GM21423 (cell line): ENCODE measurements around the gene DIAPH2.
A peak's percentile ranks its signal among the peaks of the same experiment; 100 is the strongest.

Experiments used
- ATAC-seq: cut with Tn5 transposase; IDR thresholded peaks from one replicate; pipeline ENCODE4 v1.9.1; 2021; ENCODE audit warnings: mild to moderate bottlenecking, moderate library complexity; ENCODE audit not compliant: unreplicated experiment

The DIAPH2 gene

GRCh38 chrX:97284531-97284930 lies 599.9 kb downstream of the DIAPH2 start:
- no peak for ATAC-seq

- no peak for ATAC-seq
These were observed 605.6 kb downstream of the DIAPH2 start for GRCh38 chrX:97290199-97290598.

- ATAC-seq, result no peak
These were observed 609.4 kb downstream of the DIAPH2 start for GRCh38 chrX:97294041-97294440.

- ATAC-seq, result no peak
These were observed 611.3 kb downstream of the DIAPH2 start for GRCh38 chrX:97295954-97296353.

GRCh38 chrX:97306771-97307470 lies 622.3 kb downstream of the DIAPH2 start:
- ATAC-seq, result no peak

GRCh38 chrX:97308171-97308570 lies 623.5 kb downstream of the DIAPH2 start:
- no peak for ATAC-seq

- ATAC-seq, result no peak
These were observed 625.0 kb downstream of the DIAPH2 start for GRCh38 chrX:97309487-97310116.

GRCh38 chrX:97310373-97310772 lies 625.7 kb downstream of the DIAPH2 start:
- no peak for ATAC-seq

- ATAC-seq, result no peak
These were observed 626.6 kb downstream of the DIAPH2 start for GRCh38 chrX:97311066-97311778.

GRCh38 chrX:97314345-97314744 lies 629.7 kb downstream of the DIAPH2 start:
- no peak for ATAC-seq

GRCh38 chrX:97315939-97316338 lies 631.3 kb downstream of the DIAPH2 start:
- no peak for ATAC-seq

GRCh38 chrX:97320305-97320704 lies 635.7 kb downstream of the DIAPH2 start:
- ATAC-seq, result no peak

- no peak for ATAC-seq
These were observed 637.8 kb downstream of the DIAPH2 start for GRCh38 chrX:97322401-97322800.

- ATAC-seq, result peak; percentile 94
These were observed 641.8 kb downstream of the DIAPH2 start for GRCh38 chrX:97326456-97326855.

GRCh38 chrX:97328853-97329390 lies 644.3 kb downstream of the DIAPH2 start:
- ATAC-seq, result no peak

GRCh38 chrX:97330151-97330550 lies 645.5 kb downstream of the DIAPH2 start:
- peak; percentile 40 for ATAC-seq

- ATAC-seq, result no peak
These were observed 648.3 kb downstream of the DIAPH2 start for GRCh38 chrX:97332963-97333362.

- ATAC-seq, result no peak
These were observed 650.2 kb downstream of the DIAPH2 start for GRCh38 chrX:97334850-97335249.

GRCh38 chrX:97344724-97345123 lies 660.1 kb downstream of the DIAPH2 start:
- ATAC-seq, result no peak

- no peak for ATAC-seq
These were observed 674.3 kb downstream of the DIAPH2 start for GRCh38 chrX:97358941-97359340.

- ATAC-seq, result no peak
These were observed 679.2 kb downstream of the DIAPH2 start for GRCh38 chrX:97363843-97364242.

GRCh38 chrX:97366237-97366636 lies 681.6 kb downstream of the DIAPH2 start:
- ATAC-seq, result no peak
